ENCODE measurements around the gene FBXO24.
"Not testable (repeated sequence)": the region's sequence is repeated elsewhere in the genome, so short reads cannot be mapped to it uniquely, and the experiment has no call there.

The FBXO24 gene

DNA sequence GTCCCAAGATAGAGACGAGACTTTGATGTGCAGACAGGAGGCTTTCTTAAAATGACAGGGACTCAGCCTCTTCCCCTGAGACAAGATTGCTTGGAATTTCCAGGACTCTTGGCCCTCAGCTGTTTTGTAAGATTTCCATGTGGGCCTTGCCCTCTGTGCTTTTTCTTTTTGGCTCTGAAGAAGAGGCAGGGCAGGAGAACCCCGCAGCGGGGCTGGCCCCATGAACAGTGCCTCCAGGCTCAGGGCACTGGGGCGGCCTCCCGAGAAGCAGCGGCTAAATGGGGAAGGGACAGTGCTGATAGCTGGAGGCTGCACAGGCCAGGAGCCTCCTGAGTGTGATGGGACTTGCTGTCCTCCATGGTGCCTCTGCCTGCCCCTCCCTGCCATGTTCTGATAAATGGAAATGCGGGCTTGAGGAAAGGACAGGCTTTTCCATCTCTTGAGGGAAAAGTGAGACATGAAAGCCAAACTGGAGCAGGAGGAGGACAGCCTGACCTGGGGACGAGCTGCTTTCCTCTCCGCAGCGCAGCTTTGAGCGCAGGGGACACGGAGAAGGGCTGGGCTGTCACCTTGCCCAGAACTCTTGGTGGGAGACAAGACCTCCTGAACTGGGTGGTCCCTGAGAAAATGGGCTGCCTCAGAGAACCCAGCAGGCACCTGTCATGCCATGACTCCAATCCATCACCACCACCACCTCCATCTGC lies 24.5 kb upstream of the FBXO24 start:
- DNase-seq (ENCODE audit: low spot score), result no peak

DNA sequence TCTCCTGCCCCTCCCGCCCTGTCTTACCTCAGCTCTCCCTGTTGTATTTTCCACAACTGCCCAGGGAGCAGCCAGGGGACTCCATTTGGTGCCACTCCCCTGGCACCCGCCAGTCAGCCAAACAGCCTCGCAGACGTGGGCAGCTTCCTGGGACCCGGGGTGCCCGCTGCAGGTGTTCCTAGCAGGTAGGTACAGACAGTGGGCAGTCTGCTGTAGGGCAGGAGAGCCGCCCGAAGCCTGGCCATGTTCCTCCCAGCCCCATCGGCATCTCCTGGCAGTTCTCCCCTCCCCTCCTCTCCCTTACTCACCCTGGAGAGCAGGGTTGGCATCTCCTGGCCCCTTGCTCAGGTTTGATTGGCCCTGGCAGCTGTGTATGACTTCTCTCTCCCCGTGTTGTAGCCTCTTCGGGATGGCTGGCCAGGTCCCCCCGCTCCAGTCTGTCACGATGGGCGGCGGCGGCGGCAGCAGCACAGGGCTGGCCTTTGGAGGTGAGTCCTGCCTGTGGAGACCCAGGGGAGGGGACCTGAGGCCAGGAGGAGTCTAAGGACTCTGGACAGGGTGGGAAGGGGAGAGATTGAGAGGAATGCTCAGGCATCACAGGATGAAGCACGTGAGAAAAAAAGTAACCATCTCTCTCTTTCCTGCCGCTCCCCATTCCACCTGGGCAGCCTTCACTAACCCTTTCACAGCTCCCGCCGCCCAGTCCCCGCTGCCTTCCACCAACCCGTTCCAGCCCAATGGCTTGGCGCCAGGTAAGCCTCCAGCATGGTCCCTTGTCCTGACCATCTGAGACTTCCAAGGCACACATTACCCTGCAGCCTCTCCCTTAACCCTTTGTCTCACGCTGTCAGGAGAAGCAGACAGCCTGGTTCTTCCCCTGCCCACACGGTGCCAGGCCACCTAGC lies 23.7 kb upstream of the FBXO24 start:
- DNase-seq (ENCODE audit: low spot score), result no peak

DNA sequence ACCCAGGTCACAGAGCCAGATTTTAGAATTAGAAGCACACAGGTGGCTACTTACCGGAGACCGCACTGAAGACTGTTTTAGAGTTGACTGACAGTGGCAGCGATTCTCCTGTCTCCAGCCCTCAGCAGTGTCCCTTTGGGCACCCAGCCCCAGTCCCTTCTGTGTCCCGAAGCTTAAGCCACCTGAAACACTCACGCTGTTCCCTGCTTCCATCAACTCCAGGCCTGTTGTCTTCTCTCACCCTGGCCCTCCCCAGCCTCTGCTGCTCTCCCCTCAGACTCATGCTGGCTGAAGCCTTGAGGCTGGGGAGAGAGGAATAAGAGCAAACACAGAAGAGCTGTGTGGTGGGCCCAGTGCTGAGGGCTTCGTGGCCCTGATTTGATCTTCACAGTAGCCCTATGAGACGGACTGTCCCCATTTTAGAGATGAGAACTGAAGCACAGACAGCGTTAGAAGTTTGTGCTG lies 23.0 kb upstream of the FBXO24 start:
- DNase-seq (ENCODE audit: low spot score), result no peak

DNA sequence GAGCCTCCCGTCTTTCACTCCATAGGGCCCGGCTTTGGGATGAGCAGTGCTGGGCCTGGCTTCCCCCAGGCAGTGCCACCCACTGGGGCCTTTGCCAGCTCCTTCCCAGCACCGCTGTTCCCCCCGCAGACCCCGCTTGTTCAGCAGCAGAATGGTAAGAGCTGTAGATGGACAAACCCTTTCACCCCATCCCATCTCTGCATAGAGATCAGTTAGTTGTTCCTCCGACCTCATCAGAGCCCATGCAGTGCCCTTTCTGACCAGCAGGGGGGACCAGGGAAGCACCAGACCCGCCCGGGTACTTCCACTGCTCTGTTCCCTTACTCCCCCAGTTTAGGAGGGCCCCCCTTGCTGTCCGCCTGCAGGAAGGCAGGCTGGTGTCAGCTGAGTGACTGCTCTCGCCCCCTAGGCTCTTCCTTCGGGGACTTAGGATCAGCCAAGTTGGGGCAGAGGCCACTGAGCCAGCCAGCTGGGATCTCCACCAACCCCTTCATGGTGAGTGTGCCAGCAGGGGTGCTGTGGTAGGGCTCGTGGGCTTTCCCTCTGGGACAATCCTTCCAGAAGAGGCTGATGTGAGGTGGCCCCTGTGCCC lies 22.2 kb upstream of the FBXO24 start:
- DNase-seq (ENCODE audit: low spot score), result peak; percentile 91

DNA sequence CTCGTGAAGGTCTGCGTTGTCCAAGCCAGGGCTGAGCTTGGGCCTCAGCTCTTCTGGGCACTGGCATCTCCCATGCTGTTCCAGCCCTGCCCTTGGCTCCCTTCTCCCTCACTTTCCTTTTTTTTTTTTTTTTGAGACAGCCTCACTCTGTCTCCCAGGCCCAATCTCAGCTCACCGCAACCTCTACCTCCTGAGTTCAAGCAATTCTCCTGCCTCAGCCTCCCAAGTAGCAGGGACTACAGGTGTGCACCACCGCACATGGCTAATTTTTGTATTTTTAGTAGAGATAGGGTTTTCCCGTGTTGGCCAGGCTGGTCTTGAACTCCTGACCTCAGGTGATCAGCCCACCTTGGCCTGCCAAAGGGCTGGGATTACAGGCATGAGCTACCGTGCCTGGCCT lies 21.7 kb upstream of the FBXO24 start:
- not testable (repeated sequence) for DNase-seq (ENCODE audit: low spot score)

DNA sequence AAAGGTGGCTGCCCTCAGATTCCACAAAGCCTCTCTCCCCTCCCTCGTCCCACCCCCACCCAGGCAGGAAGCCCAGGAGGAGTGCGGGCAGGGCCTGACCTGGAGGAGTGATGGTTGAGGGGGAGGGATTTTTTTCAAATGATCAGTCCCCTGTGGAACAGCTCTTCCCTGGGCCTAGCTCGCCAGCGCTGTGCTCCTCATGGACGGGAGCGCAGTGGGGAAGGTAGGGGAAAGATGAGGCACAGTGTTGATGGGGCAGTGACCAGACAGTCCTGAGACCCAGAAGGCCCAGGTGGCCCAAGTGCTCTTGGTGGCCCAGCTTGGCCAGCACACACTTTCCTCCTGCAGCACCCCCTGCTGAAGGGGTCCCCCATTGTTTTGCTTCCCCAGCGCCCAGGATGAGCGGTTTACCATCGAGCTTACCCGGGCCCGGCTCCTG lies 21.0 kb upstream of the FBXO24 start:
- no peak for DNase-seq (ENCODE audit: low spot score)

DNA sequence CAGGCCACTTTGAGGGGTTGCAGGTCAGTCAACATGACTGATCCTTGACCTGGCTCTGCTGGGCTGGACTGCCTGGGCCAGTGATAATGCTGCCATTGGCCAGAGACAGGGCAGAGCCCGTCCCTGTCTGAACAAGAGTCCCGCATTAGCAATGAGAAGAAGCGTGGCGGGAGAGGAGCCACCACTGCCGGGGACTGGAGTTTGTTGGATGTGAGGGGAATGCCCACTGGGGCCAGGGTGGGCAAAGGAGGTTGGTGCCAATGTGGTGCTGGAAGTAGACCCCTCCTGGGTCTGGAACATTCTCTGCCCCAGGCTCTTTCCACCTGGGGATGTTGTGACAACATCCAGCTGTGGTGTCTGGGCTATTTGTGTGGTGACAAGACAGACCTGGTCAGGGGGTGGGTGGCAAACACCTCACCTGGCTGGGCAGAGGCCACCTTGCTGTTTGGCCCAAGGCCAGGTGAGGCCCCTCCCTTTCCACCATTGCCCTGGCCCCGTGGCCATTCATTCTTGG lies 20.1 kb upstream of the FBXO24 start:
- DNase-seq (ENCODE audit: low spot score), result no peak

DNA sequence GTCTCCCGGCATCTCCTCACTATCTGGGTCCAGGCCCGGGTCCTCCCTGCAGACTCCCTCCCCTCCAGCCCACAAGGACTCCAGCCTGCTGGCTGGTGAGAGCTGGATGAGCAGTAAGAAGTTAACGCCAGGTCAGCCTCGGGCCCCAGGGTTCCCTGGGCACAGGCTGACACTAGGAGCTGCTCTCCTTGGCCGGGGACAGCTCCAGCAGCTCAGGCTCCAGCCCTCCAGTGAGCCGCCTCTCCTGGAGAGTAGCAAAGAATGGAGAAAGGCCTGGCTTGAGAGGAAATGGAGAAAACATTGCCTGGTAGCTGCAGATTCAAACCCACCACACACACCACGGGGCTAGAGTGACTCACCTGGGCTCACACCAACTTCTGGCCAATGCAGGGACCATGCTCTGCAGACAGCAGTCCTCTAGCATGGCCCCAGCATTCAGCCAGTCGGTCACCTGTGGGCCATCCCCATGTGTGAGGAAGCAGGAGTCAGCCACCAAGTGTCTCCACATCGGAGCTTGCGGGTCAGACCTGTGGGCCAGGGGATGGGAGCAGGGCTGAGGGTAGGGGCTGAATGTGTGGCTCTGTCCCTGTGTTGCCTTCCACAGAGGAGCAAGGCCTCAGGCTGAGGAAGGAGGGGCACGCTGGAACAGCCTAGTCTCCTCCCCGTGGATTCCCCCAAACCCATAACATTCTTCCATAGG lies 18.9 kb upstream of the FBXO24 start:
- no peak for DNase-seq (ENCODE audit: low spot score)

DNA sequence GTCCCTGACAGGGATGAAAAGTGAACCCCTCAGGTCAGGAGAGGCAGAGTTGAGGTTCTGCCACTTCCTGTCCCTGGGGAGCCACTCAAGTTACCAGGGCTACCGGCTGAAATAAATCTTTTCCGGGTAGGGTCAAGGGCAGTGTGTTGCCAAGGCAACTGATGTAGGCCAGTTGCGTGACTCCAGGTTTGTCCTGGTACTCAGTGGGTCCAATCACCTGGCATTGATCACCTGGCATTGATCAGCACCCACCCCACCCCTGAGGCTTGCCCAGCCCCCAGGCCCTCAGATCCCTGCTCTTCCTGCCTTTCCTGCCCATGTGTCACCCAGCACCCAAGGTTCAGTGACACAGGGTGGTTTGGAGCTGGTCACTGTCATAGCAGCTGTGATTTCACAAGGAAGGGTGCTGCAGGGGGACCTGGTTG lies 18.4 kb upstream of the FBXO24 start:
- DNase-seq (ENCODE audit: low spot score), result no peak

DNA sequence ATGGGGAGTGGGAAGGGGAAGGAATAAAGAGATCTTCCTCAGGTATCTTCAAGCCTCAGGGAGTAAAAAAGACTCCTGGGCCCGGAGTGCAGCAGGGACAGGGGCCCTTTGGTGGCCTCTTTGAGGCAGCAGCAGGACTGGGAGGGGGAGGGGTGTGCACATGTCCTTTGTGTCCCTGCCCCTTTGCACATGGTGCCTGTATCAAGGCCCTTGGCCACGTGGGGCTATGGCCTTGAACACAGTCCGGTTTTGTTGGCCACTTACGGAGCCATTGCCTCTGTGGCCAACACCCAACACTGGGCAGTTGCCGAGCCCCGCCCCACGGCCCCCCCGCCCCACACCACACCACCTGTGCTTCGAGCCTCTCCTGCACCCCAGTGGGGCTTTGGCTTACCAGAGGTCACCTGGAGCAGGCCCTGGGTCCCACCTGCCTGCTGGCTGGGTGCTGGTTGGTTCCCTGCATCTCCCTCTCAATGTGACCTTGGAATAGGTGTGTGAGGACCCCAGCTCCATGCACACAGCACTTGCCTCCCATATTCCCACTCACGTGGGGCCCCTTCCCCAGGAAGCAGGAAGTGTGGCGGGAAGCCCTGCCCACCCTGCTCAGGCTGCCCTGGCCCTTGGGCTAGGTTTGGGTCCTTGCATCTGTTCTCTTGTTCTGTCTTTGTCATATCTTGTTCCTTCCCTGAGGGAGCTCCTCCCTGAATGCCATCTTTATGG lies 17.8 kb upstream of the FBXO24 start:
- DNase-seq (ENCODE audit: low spot score), result no peak

DNA sequence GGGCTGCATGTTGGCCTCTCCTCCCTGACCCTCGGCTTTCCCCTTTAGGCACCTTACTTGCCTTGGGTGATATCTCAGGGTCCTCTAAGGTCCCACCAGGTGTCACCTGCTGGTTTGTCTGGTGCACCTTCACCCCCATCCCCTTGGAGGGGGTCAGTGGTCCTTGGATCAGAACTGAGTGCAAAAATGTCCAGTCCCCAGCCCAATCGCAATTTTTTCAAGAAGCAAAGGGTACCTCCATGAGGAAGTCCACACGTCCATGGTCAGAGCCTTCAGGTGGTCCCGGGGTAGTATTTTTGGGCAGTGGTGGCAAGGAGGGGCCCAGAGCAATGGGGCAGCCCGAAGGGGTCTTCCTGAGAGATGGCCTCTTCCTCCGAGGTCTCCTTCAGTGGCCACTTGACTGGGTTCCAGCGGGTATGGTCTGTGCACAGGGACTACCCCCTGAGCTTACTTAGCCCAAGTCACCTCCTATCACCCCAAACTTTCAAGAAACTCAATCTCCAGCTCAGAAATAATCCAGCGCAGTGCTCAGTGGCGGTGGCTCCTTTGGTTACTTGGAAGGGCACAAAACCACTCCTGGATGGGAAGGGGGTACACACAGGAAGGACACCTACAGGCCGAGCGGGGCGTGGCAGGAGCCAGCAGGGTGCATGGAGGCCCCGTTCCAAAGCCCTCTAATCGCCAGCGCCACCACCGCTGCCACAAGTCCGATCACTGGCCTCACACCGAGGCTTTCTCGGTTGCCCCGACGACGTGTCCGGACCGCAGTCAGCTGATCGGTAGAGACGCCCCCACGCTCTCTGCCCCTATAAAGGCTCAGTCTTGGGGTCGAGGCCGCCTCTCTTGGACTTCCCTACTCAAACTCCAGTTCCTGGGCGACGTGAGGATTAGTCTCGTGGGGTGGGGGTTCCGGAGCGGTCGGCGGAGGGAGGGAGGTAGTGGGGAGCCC lies 17.0 kb upstream of the FBXO24 start:
- DNase-seq (ENCODE audit: low spot score), result peak; percentile 47

DNA sequence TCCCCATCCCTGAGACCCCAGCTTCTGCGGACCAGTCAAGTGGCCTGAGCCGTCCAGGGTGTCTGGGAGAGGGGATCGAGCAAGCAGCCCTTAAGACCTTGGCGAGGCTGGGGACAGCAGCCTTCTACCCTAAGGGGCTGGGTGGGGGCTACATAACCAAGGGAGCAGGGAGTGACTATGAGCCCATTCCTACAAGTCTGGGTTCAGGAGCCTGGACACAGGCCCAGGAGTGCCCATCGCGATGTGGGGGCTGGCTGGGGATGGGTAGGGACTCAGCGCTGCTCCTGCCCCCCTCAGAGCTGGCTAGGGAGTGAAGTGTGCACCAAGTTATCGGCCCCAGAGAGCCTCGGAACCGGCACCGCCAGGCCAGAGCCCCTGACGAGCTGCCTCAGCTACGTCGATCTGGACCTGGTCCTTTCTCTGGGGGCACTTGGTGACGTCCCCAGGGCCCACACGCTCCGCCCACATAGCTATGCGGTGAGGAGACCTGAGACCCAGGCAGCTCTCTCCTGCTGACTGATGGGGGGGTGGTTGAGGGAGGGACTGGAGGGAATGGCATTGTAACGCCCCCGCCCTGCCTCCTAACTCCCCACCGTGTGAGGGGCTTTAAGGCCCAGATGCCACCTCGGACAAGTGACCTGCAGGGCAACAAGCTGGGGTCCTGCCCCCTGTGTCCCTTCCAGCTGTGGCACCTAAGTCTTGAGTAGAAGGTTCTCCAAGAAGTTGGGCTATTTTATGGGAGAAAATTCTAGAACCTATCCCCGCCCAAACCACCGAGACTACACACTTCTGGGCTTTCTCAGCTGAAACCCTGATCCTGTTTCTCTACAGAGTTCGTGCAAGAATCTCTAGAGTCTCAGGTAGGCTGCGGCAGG lies 14.9 kb upstream of the FBXO24 start:
- DNase-seq (ENCODE audit: low spot score), result no peak

DNA sequence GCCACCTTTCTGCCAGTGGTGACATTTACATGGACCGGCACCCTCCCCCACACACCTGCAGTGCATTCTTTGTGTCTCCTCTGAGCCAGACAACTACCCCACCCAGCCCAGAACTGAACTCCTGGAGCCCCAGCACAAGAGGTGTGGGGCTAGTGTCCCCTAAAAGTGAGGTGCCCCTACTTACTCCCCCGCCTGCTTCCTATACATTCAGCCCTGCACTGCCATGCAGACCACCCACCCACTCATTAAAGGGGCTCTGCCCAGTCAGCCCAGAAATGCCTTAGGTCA lies 14.4 kb upstream of the FBXO24 start:
- DNase-seq (ENCODE audit: low spot score), result no peak

DNA sequence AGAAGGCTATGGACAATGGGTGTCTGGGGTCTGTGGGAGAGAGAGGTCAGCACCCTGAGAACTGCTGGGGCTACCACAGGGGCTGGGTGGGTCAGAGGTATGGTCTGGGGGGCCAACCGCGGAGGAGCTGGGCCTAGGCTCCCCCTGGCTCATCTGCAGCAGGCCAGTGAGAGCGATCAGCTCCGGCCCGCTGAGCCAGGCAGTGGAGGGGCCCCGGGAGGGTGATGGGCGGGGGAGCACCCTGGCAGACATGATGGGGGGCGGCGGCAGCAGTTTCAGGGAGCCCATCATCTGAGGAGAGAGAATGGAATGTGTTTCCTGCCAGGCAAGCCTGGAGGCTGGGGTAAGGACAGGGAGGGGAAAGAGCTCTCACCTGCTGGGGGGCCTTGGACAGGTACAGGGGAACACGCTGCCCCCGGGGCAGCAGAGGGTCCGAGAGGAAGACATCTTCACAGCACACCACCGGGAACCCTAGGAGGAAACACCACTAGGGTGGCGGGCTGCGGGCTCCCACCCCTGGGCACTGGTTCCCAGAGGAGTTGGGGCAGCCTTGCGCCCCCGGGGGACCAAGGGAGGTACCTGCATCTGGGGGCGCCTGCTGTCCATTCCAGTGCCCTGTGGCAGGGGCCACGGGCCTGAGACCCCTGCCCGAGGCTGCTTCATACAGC lies 13.7 kb upstream of the FBXO24 start:
- DNase-seq (ENCODE audit: low spot score), result no peak

DNA sequence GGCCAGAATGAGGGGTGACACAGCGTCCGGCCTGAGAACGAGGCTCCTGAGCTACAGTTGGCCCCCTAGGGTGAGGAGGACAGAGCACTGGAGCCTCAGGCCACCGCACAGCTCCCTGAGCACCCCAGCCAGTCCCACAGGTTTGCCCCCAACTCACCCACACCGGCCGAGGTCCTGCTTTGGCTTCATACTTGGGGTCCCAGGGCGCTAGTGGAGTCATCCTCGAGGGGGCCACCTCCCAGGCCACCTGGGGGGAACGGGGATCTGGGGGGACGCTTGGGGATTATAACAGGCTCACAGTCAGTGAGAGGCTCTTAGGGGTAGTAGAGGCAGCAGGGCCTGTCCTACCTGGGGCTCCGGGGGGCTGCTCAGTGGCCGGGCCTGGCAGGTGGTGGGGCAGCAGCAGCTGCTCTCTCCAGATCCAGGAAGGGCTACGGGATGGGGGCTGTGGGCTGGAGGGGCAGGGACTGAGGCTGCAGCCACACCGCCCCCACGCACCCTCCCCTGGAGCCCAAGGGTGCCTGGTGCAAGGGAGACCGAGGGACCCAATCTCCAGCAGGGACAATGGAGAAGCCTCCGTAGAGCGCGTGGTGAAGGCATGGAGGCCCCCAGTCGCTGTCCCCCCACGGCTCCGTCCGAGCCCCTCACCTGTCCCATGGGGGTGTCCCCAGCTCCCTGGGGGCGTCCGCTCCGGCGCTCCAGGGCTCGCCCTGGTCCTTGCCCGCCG lies 13.0 kb upstream of the FBXO24 start:
- no peak for DNase-seq (ENCODE audit: low spot score)

DNA sequence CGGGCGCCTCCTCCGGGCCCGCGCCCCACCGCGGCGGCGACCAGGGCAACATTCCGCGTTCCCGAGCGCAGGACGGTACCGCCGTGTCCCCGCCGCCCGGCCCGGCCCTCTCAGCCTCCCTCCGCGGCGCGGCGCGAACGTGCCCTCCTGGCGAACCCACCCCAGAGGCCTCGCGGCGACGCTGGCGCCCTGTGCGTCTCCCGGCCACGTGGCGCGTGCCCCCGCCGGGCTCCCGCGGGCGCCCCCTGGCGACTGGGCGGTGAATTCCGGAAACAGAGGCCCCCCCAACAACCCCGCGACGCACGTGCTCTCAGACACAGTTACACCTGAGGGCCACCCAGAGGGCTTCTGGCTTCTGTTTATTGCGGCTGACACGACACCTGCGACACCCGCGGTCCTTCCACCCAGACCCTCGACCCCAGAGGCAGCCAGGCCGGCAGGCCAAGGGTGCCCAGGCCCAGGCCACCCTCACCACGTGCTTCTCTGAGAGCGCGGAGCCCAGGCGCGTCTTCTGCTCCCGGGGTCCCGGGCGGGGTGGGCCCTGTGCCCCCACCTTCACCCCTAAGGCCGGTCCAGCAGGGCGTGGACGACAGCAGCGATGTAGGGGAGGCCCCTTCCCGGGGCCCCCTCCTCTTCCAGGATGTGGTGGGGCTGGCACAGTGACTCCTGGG lies 12.3 kb upstream of the FBXO24 start, which contains the start of gene SAP25:
TSS of gene SAP25 (minus strand) at position 210 of the 671 bp plus-strand sequence. CDS start at position 52, 158 bp downstream.
- DNase-seq (ENCODE audit: low spot score), result no peak
